ENCODE measurements around the gene ATRNL1.

ATRNL1 gene

GRCh38 chr10:115653473-115653872, 560.3 kb downstream of the ATRNL1 start:
- peak overlapping the region; percentile 40 for H2AFZ ChIP-seq
- H3K4me3 ChIP-seq (ENCODE audit: low read depth, low read length) = no peak overlapping the region
- no peaks in the 10 kb centered on the region for H3K36me3 ChIP-seq (ENCODE audit: control insufficient read depth, insufficient read depth, low read length)
- H3K79me2 ChIP-seq = no peaks in the 10 kb centered on the region
- H3K27me3 ChIP-seq (ENCODE audit: control insufficient read depth, insufficient read depth, low read length) = no peaks in the 10 kb centered on the region
- no peak overlapping the region for H3K9ac ChIP-seq
- H3K4me1 ChIP-seq = peaks cover 16% of the 10 kb centered on the region
- H3K9me3 ChIP-seq (ENCODE audit: control insufficient read depth, low read length) = no peaks in the 10 kb centered on the region
- TF ChIP-seq, protein P1, sequence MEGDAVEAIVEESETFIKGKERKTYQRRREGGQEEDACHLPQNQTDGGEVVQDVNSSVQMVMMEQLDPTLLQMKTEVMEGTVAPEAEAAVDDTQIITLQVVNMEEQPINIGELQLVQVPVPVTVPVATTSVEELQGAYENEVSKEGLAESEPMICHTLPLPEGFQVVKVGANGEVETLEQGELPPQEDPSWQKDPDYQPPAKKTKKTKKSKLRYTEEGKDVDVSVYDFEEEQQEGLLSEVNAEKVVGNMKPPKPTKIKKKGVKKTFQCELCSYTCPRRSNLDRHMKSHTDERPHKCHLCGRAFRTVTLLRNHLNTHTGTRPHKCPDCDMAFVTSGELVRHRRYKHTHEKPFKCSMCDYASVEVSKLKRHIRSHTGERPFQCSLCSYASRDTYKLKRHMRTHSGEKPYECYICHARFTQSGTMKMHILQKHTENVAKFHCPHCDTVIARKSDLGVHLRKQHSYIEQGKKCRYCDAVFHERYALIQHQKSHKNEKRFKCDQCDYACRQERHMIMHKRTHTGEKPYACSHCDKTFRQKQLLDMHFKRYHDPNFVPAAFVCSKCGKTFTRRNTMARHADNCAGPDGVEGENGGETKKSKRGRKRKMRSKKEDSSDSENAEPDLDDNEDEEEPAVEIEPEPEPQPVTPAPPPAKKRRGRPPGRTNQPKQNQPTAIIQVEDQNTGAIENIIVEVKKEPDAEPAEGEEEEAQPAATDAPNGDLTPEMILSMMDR (IDR thresholded peaks at IDR 0.05) = no peak
- H3K4me2 ChIP-seq (ENCODE audit: low read length) = no peak overlapping the region
- H3K27ac ChIP-seq = peak overlapping the region; percentile 84

- Histone ChIP-seq H3K9ac (no peak overlapping the region), H3K9me3 (ENCODE audit: control insufficient read depth, low read length) (no peaks in the 10 kb centered on the region)
- TF ChIP-seq, protein P1 (IDR thresholded peaks at IDR 0.05) = no peak
These were observed 561.8 kb downstream of the ATRNL1 start for GRCh38 chr10:115654961-115655360.

DNA sequence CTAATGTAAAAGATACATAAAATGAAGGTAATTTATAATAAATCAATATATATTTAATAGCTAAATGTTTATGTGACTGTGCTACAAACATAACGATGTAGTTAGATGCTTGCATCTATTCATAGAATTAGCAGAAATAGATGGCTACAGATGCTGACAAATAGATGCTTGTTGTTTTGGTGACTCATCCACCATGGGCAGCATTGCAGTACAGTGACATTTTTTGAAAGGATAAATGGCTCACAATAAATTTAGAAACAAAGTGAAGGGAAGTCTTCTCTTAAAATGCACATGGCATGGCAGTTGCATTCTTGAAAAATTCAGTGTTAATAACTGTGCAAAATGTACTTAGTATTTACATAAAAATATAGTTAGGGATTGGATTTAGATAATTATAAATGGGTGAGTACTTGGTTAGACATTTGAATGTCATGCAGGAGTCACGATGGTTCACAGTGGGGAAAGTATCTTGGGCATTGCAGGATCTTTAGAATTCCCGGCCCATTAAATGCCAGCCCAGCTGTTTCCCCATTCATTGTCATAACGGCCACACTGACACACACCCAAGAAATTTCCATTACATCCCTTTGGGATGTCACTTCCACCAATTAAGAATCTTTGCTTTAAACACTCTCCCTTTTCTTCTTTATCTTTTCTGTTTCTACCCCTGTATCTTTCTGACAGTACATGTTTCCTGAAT, 564.1 kb downstream of the ATRNL1 start:
- TF ChIP-seq, protein P1 (IDR thresholded peaks at IDR 0.05) = no peak
- H3K79me2 ChIP-seq = no peaks in the 10 kb centered on the region

More at GRCh38 chr10:115654961-115655360, 561.8 kb downstream of the ATRNL1 start:
- Histone ChIP-seq H3K4me2 (ENCODE audit: low read length) (no peak overlapping the region), H3K36me3 (ENCODE audit: control insufficient read depth, insufficient read depth, low read length) (no peaks in the 10 kb centered on the region), H3K27me3 (ENCODE audit: control insufficient read depth, insufficient read depth, low read length) (no peaks in the 10 kb centered on the region), H3K4me3 (ENCODE audit: low read depth, low read length) (no peak overlapping the region), H3K27ac (no peak overlapping the region), H3K4me1 (peaks cover 10% of the 10 kb centered on the region), H3K79me2 (no peaks in the 10 kb centered on the region), H2AFZ (peak overlapping the region; percentile 5)

GRCh38 chr10:115659616-115660015, 566.5 kb downstream of the ATRNL1 start:
- Histone ChIP-seq H3K79me2 (no peaks in the 10 kb centered on the region), H3K4me3 (ENCODE audit: low read depth, low read length) (no peak overlapping the region), H3K9me3 (ENCODE audit: control insufficient read depth, low read length) (no peaks in the 10 kb centered on the region), H2AFZ (no peak overlapping the region), H3K36me3 (ENCODE audit: control insufficient read depth, insufficient read depth, low read length) (no peaks in the 10 kb centered on the region), H3K4me2 (ENCODE audit: low read length) (no peak overlapping the region), H3K27me3 (ENCODE audit: control insufficient read depth, insufficient read depth, low read length) (no peaks in the 10 kb centered on the region), H3K27ac (no peak overlapping the region), H3K9ac (no peak overlapping the region), H3K4me1 (no peaks in the 10 kb centered on the region)
- TF ChIP-seq, protein P1 (IDR thresholded peaks at IDR 0.05) = no peak

More for the DNA sequence above, 564.1 kb downstream of the ATRNL1 start:
- Histone ChIP-seq H3K4me2 (ENCODE audit: low read length) (no peak overlapping the region), H3K36me3 (ENCODE audit: control insufficient read depth, insufficient read depth, low read length) (no peaks in the 10 kb centered on the region), H3K4me3 (ENCODE audit: low read depth, low read length) (no peak overlapping the region), H3K27ac (no peak overlapping the region), H3K27me3 (ENCODE audit: control insufficient read depth, insufficient read depth, low read length) (no peaks in the 10 kb centered on the region), H2AFZ (no peak overlapping the region), H3K9ac (no peak overlapping the region), H3K9me3 (ENCODE audit: control insufficient read depth, low read length) (no peaks in the 10 kb centered on the region), H3K4me1 (peaks cover 10% of the 10 kb centered on the region)

DNA sequence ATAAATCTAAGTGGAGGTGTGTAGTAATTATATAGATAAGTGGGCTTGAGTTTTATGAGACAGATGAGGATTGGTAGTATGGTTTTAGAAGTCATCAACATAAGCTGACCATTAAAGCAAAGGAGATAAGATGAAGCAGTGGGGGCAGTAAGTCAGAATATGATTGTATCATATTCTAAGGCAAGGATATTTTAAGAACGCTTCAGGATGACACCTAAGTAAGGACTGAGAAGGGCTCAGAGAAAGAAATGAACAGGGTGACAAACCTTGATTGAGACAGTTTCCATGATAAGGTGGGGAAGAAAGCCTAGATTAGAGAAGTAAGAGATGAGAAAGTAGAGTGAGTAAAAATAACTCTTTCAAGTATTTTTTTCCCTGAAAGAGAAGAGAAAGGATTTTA, 567.2 kb downstream of the ATRNL1 start:
- TF ChIP-seq, protein P1 (IDR thresholded peaks at IDR 0.05) = no peak
- Histone ChIP-seq H3K36me3 (ENCODE audit: control insufficient read depth, insufficient read depth, low read length) (no peaks in the 10 kb centered on the region), H3K4me2 (ENCODE audit: low read length) (no peak overlapping the region), H3K27ac (no peak overlapping the region), H2AFZ (no peak overlapping the region), H3K9ac (no peak overlapping the region), H3K4me3 (ENCODE audit: low read depth, low read length) (no peak overlapping the region), H3K79me2 (no peaks in the 10 kb centered on the region), H3K9me3 (ENCODE audit: control insufficient read depth, low read length) (no peaks in the 10 kb centered on the region), H3K4me1 (no peaks in the 10 kb centered on the region), H3K27me3 (ENCODE audit: control insufficient read depth, insufficient read depth, low read length) (no peaks in the 10 kb centered on the region)

Measured in parathyroid adenoma (tissue), 2 donors.